DOHH2 (cell line): Measurements from ENCODE around the gene IDUA.

Experiments used
- H3F3A ChIP-seq: fragments of 200-600 bp; sonication (generic), shearing (Covaris generic); 2 replicates; pipeline ENCODE4 v1.6.0; 2016; ENCODE audit warnings: antibody characterized with exemption, mild to moderate bottlenecking; ENCODE audit not compliant: control insufficient read depth, insufficient read depth
- H3K27ac ChIP-seq: fragments of 200-600 bp; sonication (generic); 2 replicates; pipeline ENCODE4 v1.5.1; 2014; ENCODE audit warnings: low read depth, mild to moderate bottlenecking, low read length, moderate library complexity
- H3K27me3 ChIP-seq: fragments of 200-600 bp; sonication (generic); 2 replicates; pipeline ENCODE4 v1.6.1; 2014; ENCODE audit warnings: mild to moderate bottlenecking, low read length, mixed read lengths; ENCODE audit not compliant: control insufficient read depth
- H3K36me3 ChIP-seq: fragments of 200-600 bp; sonication (generic); 2 replicates; pipeline ENCODE4 v1.6.1; 2014; ENCODE audit warnings: mild to moderate bottlenecking, low read length, moderate library complexity, mixed read lengths; ENCODE audit not compliant: control insufficient read depth
- H3K4me1 ChIP-seq: fragments of 200-600 bp; sonication (generic); 2 replicates; pipeline ENCODE4 v1.6.1; 2014; ENCODE audit warnings: mild to moderate bottlenecking, low read length, mixed read lengths; ENCODE audit not compliant: control insufficient read depth
- H3K4me2 ChIP-seq: fragments of 200-600 bp; sonication (generic); 2 replicates; pipeline ENCODE4 v1.6.0; 2014; ENCODE audit warnings: mild to moderate bottlenecking, low read length, moderate library complexity
- H3K4me3 ChIP-seq: fragments of 200-600 bp; sonication (generic); 2 replicates; pipeline ENCODE4 v1.5.1; 2014; ENCODE audit warnings: mild to moderate bottlenecking, low read length, mixed read lengths
- H3K79me2 ChIP-seq: fragments of 200-600 bp; sonication (generic); 2 replicates; pipeline ENCODE4 v1.6.1; 2014; ENCODE audit warnings: mild to moderate bottlenecking, low read length, mixed read lengths; ENCODE audit not compliant: control insufficient read depth
- H3K9me2 ChIP-seq: fragments of 200-600 bp; sonication (generic); replicated peaks from 2 replicates; pipeline ENCODE4 v1.6.1; 2014; ENCODE audit warnings: mild to moderate bottlenecking, low read length, mixed read lengths; ENCODE audit not compliant: control insufficient read depth
- H3K9me3 ChIP-seq: fragments of 200-600 bp; sonication (generic); 2 replicates; pipeline ENCODE4 v1.6.1; 2014; ENCODE audit warnings: antibody characterized with exemption, low read length, mixed read lengths; ENCODE audit not compliant: control insufficient read depth, insufficient read depth
- H4K20me1 ChIP-seq: fragments of 200-600 bp; sonication (generic); 2 replicates; pipeline ENCODE4 v1.6.0; 2014; ENCODE audit warnings: low read depth, mild to moderate bottlenecking, antibody characterized with exemption, low read length, moderate library complexity; ENCODE audit not compliant: control insufficient read depth, insufficient read depth
- EZH2phosphoT487 ChIP-seq: fragments of 200-600 bp; sonication (generic); IDR thresholded peaks from 2 replicates; pipeline ENCODE4 v1.6.1; 2017; ENCODE audit warnings: borderline replicate concordance, mild to moderate bottlenecking, antibody characterized with exemption, low read length, moderate library complexity, mixed read lengths
- TF ChIP-seq, protein P1 (sequence below): fragments of 200-600 bp; sonication (generic); IDR thresholded peaks from one replicate; pipeline ENCODE4 v1.5.1; 2014; ENCODE audit warnings: antibody characterized with exemption, mild to moderate bottlenecking, low read depth, low read length; ENCODE audit not compliant: poor library complexity, severe bottlenecking

Gene IDUA

GRCh38 chr4:953574-953915 lies 33.3 kb upstream of the IDUA start:
- Histone ChIP-seq H3K4me2 (no peak overlapping the region), H3K9me3 (no peaks in the 10 kb centered on the region), H3K4me1 (no peaks in the 10 kb centered on the region), H3K27me3 (no peaks in the 10 kb centered on the region), H3K36me3 (no peaks in the 10 kb centered on the region), H3F3A (no peaks in the 10 kb centered on the region), H3K9me2 (no peaks in the 10 kb centered on the region), H4K20me1 (0 out of 2 replicates have a peak, but pooled peaks cover 7% of the 10 kb centered on the region), H3K4me3 (no peak overlapping the region), H3K79me2 (no peaks in the 10 kb centered on the region), H3K27ac (no peak overlapping the region)
- no peak for TF ChIP-seq EZH2phosphoT487
- TF ChIP-seq, protein P1, sequence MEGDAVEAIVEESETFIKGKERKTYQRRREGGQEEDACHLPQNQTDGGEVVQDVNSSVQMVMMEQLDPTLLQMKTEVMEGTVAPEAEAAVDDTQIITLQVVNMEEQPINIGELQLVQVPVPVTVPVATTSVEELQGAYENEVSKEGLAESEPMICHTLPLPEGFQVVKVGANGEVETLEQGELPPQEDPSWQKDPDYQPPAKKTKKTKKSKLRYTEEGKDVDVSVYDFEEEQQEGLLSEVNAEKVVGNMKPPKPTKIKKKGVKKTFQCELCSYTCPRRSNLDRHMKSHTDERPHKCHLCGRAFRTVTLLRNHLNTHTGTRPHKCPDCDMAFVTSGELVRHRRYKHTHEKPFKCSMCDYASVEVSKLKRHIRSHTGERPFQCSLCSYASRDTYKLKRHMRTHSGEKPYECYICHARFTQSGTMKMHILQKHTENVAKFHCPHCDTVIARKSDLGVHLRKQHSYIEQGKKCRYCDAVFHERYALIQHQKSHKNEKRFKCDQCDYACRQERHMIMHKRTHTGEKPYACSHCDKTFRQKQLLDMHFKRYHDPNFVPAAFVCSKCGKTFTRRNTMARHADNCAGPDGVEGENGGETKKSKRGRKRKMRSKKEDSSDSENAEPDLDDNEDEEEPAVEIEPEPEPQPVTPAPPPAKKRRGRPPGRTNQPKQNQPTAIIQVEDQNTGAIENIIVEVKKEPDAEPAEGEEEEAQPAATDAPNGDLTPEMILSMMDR: no peak

GRCh38 chr4:954211-955020 lies 32.4 kb upstream of the IDUA start:
- H3K36me3 ChIP-seq: no peaks in the 10 kb centered on the region
- TF ChIP-seq, protein P1: no peak
- TF ChIP-seq EZH2phosphoT487: no peak
- no peaks in the 10 kb centered on the region for H3K79me2 ChIP-seq

DNA sequence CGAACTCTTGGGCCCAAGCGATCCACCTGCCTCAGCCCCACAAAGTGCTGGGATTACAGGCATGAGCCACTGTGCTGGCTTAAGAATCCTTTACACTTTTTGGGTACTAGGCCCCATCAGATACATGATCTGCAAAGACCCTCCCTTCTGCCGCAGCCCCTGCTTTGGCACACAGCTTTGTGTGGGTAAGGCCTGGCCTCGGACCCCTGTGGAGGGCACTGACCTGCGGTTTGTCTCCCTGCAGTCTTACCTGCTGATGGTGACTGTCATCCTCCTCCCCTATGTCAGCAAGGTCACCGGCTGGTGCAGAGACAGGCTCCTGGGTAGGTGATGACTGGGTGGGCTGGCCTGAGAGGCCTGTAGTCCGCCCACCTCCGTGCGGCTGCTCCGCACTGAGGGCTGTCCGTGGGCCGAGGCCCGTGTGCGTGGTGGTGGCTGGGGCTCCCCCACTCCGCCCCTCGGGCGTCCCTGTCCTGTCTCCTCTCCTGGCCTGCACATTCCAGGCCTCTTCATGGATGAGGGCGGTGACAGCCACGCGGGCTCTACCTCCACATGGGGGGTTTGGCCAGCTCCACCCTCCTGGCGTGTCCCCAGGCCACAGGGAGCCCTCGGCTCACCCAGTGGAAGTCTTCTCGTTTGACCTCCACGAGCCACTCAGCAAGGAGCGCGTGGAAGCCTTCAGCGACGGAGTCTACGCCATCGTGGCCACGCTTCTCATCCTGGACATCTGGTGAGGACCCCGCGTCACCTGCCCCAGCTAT lies 31.5 kb upstream of the IDUA start:
- no peaks in the 10 kb centered on the region for H3F3A ChIP-seq
- H3K36me3 ChIP-seq: no peaks in the 10 kb centered on the region
- no peaks in the 10 kb centered on the region for H3K9me3 ChIP-seq
- no peaks in the 10 kb centered on the region for H3K79me2 ChIP-seq
- no peaks in the 10 kb centered on the region for H3K9me2 ChIP-seq
- no peaks in the 10 kb centered on the region for H4K20me1 ChIP-seq
- no peak overlapping the region for H3K4me2 ChIP-seq
- TF ChIP-seq, protein P1: no peak
- TF ChIP-seq EZH2phosphoT487: no peak
- no peaks in the 10 kb centered on the region for H3K27me3 ChIP-seq
- no peak overlapping the region for H3K27ac ChIP-seq
- H3K4me3 ChIP-seq: no peak overlapping the region
- no peaks in the 10 kb centered on the region for H3K4me1 ChIP-seq

More at GRCh38 chr4:954211-955020, 32.4 kb upstream of the IDUA start:
- H3K9me2 ChIP-seq: no peaks in the 10 kb centered on the region
- H3K4me3 ChIP-seq: no peak overlapping the region
- H3K4me2 ChIP-seq: no peak overlapping the region
- H4K20me1 ChIP-seq: no peaks in the 10 kb centered on the region
- H3K27me3 ChIP-seq: no peaks in the 10 kb centered on the region
- no peaks in the 10 kb centered on the region for H3K4me1 ChIP-seq
- H3F3A ChIP-seq: no peaks in the 10 kb centered on the region
- no peaks in the 10 kb centered on the region for H3K9me3 ChIP-seq
- H3K27ac ChIP-seq: no peak overlapping the region
